ENCODE data around the gene IRF7.
"Not testable (repeated sequence)": the region's sequence is repeated elsewhere in the genome, so short reads cannot be mapped to it uniquely, and the experiment has no call there.

The IRF7 gene

DNA sequence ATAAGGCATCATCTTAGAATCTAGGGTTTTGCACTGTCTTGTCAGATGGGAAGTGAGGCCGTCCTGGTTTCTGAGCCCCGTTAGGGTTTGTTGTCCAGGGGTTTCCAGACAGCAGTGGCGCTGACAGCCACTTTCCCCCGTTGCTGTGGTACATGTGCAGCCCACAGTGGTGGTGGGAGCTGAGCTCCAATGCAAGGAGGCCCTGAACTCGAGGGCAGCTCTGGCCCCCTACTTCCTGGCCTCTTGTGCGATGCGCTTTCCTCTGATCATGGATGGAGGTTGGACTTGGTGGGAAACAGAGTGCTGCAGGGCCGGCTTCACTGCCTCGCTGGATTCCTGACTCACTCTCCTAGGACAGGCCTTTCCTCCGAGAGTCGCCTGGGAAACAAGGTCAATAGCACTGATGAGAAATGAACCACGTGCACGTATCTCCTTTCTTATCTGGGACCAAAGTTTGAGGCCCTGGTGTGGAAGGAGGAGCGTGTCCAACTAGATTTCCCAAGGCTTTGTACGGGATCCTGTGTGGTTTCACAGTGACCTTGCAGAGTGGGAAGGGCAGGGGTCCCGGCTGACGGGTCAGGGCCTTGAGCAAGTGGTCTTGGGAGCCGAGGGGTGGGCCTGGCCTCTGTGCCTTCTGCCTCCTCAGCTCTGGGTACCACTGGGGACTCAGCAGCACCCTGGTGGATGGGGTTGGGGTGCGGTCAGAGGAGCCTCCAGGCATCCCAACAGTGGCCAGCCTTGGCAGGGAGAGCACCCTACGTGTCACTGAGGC, 35.7 kb downstream of the IRF7 start:
- no peak for DNase-seq

DNA sequence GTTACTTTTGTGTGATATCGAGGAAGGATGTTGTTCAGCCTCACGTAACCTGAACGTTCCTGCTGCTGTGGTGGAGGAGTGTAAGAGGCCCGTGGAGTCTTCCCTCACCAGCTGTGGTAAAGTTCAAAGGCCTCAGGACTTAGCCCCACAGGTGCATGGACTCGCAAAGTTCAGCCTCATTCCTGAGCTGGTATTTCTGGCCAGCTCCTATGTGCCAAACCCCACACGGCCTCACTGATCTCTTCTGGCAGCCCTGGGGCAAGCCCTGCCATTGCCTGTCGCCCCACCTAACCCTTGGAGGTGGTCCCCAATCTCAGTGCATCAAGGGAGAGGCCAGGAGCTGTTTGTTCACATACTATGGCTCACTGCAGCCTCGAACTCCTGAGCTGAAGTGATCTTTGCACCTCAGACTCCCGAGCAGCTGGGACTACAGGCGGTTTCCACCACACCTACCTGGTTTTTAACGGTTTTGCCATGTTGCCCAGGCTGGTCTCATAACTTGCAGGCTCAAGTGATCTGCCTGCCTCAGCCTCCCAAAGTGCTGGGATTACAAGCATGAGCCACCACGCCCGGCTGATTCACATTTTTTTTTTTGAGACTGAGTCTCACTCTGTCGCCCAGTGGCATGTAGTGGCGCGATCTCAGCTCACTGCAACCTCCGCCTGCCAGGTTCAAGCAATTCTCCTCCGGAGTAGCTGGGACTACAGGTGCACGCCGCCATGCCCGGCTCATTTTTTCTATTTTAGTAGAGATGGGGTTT, 37.3 kb downstream of the IRF7 start:
- DNase-seq: no peak

GRCh38 chr11:577611-577894, 38.2 kb downstream of the IRF7 start:
- no peak for DNase-seq

GRCh38 chr11:576811-577610, 38.7 kb downstream of the IRF7 start:
- no peak for DNase-seq

DNA sequence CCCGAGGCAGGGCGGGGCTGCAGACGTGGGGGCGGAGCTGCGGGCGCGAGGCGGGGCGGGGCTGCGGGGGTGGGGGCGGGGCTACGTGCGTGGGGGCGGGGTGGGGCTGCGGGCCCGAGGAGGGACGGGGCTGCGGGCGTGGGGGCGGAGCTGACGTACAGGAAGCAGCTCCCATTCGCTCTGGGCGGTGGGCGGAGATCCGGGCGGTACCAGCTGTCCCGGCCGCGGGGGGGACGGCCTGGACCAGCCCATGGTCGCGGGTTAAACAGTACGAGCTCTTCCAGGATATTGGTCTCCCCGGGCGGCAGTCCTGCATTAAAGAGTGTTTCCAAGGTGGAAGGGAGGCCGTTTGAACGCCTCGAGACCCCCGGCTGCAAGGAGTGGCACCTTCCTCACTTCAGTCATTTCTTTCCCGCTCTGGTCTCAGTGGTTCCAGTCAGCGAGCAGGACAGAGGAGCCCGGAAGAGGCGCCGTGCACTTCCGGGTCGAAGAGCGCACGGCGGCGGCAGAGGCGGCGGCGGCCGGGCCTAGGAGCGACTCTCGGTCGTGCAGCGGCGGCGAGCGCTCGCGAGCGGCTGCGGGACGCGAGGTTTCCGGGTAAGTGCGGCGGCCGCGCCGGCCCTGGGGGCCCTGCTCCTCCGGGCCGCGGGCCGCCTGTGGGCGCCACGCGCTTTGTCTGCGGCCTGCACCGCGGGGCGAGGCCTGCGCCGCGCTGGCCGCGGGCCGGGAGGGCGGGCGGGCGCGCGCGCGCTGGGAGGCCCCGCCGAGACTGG, 39.6 kb downstream of the IRF7 start, which contains the start of gene PHRF1:
TSS of gene PHRF1 (plus strand) at position 475 of the 773 bp plus-strand sequence. CDS start 5,043 bp downstream, outside the sequence.
- peak; percentile 95 for DNase-seq

DNA sequence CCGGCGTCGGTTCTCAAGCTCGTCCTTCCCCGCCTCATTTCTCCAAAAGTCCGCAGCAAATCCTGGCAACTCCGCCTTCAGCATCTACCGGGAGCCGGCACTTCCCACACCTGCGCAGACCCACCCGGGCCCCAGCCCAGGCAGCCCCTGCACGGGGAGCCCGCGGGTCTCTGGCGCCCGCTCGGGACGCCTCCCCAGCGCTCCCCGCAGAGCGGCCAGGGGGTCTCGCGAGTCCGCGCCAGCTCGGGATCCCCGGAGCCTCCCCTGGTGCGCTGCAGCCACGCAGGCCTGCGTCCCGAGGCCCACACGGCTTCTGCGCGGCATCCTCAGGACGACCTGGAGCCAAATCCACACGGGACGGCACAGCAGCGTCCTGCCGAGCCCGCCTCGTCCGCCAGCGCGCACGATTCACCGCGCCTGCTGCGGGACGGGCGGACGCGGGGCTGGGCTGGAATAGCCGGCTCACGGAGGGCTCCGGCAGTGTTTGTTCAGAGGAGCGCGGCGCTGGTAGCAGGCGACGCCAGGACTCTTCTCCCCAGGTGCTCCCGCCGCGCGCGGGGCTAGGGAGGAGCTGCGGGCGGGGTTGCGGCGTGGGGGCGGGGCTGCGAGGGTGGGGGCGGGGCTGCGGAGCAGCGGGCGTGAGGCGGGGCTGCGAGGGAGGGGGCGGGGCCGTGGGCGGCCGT, 40.3 kb downstream of the IRF7 start:
- no peak for DNase-seq

- no peak for DNase-seq
These were observed 41.0 kb downstream of the IRF7 start for GRCh38 chr11:574632-575312.

DNA sequence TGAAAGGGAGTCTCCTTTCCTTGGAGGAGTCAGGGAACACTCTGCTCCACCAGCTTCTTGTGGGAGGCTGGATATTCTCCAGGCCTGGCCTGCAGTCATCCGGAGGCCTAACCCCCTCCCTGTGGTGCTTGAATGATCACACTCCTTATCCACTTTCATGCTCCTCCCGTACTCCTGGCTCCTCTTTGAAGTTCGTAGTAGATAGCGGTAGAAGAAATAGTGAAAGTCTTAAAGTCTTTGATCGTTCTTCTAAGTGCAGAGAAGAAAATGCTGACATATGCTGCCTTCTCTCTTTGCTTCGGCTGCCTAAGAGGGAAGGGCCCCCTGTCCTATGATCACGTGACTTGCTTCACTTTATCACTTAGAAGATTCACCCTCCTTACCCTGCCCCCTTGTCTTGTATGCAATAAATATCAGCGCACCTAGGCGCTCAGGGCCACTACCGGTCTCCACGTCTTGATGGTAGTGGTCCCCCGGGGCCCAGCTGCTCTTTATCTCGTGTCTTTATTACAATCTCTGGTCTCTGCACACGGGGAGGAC, 41.6 kb downstream of the IRF7 start:
- DNase-seq: not testable (repeated sequence)

GRCh38 chr11:573146-573759, 42.5 kb downstream of the IRF7 start:
- no peak for DNase-seq

GRCh38 chr11:571802-572185, 44.0 kb downstream of the IRF7 start:
- no peak for DNase-seq

GRCh38 chr11:569158-569885, 46.4 kb downstream of the IRF7 start:
- DNase-seq: no peak

GRCh38 chr11:568306-569157, 47.2 kb downstream of the IRF7 start:
- peak; percentile 95 for DNase-seq

DNA sequence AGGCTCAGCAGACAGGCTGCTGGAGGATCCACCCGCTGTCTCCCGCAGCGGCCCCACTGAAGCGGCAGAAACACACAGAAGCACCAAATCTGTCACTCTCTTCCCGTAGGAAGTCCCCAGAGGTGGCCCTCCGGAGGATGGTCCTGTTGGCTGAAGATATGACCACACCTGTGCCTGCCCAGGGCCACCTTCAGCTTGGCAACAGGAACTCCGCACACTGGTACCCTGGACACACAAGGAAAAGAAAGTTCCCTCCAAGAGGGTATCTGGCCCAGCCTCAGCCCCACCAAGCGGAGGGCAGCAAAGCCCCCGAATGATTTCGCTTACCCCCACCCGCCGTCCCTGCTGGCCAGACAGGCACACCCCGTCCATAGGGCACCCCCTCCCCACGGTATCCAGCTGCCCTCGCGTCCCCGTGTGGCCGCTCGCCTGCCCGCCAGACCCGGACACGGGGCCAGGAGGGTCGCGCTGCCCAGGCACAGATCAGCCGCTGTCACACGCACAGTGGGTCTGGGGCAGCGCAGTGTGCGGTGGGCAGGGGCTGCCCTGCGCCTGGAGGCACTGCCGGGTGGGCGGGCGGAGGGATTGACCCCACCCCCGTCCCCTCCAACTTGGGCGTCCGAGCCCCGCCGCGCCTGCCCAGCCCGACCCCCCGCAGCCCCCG, 48.0 kb downstream of the IRF7 start:
- no peak for DNase-seq

DNA sequence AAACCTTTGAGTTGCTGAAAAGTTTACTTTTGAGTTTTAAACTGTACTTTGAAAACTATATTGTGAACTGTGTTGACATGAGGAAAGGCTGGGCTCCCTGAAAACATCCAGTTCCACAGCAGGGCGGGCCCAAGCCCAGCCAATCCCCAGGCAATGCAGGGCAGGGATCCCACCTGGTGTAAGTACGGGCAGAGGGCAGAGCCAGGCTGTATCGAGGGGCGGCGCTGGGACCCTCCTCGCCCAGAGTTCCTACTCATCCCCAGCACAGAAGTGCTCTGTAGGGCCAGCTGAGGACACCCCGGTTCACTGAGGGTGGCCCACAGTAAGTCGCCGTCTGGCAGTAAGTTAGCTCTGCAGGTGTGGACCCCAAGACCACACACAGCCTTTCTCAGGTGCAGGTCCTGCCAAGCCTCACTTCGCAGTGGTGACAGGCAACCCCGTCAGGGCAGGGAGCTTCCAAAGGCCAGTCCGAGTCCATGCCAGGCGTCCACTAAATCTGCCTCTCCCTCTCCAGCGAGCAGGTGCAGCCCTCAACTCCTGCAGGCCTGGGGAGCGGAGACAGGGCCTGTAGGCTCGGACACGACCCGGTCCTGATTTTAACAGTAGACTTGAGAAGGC, 48.6 kb downstream of the IRF7 start:
- no peak for DNase-seq

GRCh38 chr11:565921-566509, 49.7 kb downstream of the IRF7 start:
- DNase-seq: no peak

DNA sequence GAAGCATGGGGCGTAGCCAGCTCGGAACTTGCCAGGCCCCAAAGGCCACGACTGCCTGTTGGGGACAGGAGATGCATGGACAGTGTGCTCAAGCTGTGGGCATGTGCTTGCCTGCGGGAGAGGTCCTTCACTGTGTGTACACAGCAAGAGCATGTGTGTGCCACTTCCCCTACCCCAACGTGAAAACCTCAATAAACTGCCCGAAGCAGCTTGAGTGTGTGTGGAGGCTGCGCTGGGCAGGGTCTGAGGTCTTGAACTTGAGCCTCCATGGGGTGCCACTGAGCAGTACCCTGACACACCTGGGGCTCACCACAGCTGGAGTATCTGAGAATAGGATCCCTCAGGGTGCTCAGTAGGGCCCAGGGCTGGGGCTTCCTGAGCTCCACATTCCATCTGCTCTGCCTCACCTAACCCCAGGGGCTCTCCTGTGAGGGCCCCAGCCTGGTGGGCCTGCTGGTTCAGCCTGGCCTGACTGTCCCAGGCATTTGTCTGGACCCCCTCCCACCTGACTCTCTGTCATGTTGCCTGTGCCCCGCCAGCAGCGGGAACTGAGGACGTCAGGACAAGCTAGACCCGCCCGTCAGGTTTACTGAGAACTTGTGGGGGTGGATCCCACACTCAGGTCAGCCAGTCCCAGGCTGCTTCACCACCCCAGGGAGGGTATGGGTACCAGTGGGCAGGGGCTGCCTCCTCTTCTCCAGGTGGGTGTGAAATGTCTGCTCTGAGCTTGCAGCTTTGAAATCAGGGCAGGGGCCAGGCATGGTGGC, 51.8 kb downstream of the IRF7 start:
- DNase-seq: no peak

Measured in CD4-positive, alpha-beta T cell treated with Interleukin-15 for 1 hour (primary cell).